Upper lobe of left lung (tissue), 4 donors: ENCODE data around the gene ADCY9.

Experiments used
- POLR2AphosphoS5 ChIP-seq, 2 donors: sonication (generic); formaldehyde crosslinking; IDR thresholded peaks; one replicate each; pipeline ENCODE4 v1.5.1; 2017; ENCODE audit warnings: antibody characterized with exemption in 2 of 2
- TF ChIP-seq, protein P1 (sequence below), 6 experiments: fragments of 450-650 bp in 4 of 6; fragments of 200-600 bp in 2 of 6; sonication (generic) in 2 of 6; IDR thresholded peaks; one replicate each; pipeline ENCODE4 v1.5.1; 2016 to 2019; ENCODE audit warnings: antibody characterized with exemption in 6 of 6

DNA sequence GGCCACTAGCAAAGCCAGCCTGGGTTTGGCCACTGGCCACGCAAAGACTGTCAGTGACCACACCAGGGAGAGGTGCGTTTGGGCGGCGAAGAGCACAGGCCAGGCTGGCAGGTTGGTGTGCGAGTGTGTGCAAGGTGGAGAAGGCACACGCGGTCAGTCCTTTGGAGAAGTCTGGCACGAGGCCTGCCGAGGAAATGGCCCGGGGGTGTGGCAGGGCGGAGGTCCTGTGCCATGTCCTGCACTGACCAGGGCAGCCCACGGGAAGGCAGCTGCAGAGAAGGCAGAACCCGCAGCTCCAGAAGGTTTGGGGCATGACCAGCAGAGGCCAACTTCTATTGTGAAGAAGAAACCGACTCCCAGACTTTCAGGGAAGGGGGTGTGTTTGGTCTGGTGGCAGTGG, 90.8 kb downstream of the ADCY9 start:
- TF ChIP-seq, protein P1, sequence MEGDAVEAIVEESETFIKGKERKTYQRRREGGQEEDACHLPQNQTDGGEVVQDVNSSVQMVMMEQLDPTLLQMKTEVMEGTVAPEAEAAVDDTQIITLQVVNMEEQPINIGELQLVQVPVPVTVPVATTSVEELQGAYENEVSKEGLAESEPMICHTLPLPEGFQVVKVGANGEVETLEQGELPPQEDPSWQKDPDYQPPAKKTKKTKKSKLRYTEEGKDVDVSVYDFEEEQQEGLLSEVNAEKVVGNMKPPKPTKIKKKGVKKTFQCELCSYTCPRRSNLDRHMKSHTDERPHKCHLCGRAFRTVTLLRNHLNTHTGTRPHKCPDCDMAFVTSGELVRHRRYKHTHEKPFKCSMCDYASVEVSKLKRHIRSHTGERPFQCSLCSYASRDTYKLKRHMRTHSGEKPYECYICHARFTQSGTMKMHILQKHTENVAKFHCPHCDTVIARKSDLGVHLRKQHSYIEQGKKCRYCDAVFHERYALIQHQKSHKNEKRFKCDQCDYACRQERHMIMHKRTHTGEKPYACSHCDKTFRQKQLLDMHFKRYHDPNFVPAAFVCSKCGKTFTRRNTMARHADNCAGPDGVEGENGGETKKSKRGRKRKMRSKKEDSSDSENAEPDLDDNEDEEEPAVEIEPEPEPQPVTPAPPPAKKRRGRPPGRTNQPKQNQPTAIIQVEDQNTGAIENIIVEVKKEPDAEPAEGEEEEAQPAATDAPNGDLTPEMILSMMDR (IDR thresholded peaks at IDR 0.05) = no peak
- no peak for TF ChIP-seq POLR2AphosphoS5 (IDR thresholded peaks at IDR 0.05)
